HG02938 (cell line): Measurements from ENCODE around the gene PAQR9.
A peak's percentile ranks its signal among the peaks of the same experiment; 100 is the strongest.

Experiments used
- ATAC-seq: cut with Tn5 transposase; IDR thresholded peaks from one replicate; pipeline ENCODE4 v1.9.1; 2021; ENCODE audit warnings: mild to moderate bottlenecking, moderate library complexity; ENCODE audit not compliant: unreplicated experiment

PAQR9 gene

DNA sequence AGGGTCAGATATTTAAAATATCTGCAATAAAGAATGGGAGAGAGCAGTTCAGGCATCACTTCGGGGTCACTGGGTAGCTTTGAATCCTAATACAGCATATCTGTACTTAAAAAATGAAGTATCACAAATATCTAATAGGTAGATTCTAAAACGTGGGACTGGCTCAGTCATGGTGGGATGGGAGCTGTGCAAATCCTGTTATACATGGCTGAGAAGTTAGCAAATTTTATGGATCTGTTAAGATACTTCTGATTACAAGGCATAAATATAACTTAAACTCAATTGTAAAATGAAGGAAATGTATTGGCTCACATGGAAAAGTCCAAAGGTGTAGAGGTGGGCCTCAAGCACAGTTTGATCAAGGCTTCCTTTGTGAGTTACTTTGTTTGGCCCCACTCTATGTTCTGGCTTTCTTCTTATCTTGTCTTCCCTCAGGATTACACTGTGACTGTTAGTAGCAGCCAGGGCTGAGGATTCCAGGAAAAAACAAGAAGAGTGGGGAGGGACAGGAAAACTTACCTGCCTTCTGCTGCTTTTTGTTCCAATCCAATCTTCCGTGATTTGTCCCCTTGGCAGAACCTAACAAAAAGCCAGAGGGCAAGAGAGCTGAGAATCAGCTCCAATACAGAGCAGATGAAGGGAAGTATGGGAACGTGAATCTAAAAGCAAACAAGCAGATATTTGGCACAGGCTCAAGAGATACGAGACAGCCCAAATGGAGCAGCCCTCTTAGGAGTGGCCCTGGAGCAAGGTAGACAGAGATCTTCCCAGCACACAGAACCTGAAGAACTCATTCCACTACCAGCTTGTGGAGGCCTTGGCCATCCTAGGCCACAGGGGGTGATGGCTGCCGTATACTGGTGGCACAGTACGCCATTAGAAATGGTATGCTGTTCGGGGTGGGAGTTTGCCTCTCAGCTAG is 10.9 kb downstream of the PAQR9 start:
- ATAC-seq: no peak

GRCh38 chr3:142951794-142952193 is 11.7 kb downstream of the PAQR9 start:
- no peak for ATAC-seq

DNA sequence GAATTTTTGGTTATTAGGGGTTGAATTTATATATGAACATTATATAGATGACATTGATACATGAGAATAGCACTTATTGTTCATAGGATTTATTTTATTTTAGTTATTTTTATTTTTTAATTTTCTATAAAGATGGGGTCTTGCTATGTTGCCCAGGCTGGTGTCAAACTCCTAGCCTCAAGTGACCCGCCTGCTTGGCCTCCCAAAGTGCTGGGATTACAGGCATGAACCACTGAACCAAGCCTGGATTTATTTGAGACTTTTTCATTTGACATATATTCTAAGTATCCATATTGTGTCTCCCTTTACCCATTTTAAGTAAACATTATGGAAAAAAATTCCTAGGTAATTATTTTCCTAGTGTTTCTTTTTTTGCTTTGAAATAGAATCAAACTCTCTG is 12.5 kb downstream of the PAQR9 start:
- no peak for ATAC-seq

- ATAC-seq: no peak
These were observed 15.5 kb downstream of the PAQR9 start for GRCh38 chr3:142947799-142948575.

GRCh38 chr3:142947352-142947751 is 16.1 kb downstream of the PAQR9 start:
- no peak for ATAC-seq

DNA sequence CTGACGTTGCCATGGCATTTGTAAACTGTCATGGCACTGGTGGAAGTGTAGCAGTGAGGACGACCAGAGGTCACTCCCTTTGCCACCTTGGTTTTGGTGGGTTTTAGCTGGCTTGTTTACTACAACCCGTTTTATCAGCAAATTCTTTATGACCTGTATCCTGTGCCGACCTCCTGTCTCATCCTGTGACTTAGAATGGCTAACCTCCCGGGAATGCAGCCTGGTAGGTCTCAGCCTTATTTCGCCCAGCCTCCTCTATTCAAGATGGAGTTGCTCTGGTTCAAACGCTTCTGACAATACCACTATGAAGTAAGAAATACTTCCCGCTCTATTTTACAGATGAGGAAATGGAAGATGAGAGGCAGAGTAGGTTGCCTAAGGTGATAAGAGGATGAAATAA is 16.6 kb downstream of the PAQR9 start:
- ATAC-seq: no peak

GRCh38 chr3:142945023-142945422 is 18.5 kb downstream of the PAQR9 start:
- ATAC-seq: no peak

- ATAC-seq: no peak
These were observed 19.1 kb downstream of the PAQR9 start for GRCh38 chr3:142944342-142944741.

- no peak for ATAC-seq
These were observed 19.6 kb downstream of the PAQR9 start for GRCh38 chr3:142943870-142944269.

GRCh38 chr3:142943349-142943748 is 20.1 kb downstream of the PAQR9 start:
- ATAC-seq: no peak

DNA sequence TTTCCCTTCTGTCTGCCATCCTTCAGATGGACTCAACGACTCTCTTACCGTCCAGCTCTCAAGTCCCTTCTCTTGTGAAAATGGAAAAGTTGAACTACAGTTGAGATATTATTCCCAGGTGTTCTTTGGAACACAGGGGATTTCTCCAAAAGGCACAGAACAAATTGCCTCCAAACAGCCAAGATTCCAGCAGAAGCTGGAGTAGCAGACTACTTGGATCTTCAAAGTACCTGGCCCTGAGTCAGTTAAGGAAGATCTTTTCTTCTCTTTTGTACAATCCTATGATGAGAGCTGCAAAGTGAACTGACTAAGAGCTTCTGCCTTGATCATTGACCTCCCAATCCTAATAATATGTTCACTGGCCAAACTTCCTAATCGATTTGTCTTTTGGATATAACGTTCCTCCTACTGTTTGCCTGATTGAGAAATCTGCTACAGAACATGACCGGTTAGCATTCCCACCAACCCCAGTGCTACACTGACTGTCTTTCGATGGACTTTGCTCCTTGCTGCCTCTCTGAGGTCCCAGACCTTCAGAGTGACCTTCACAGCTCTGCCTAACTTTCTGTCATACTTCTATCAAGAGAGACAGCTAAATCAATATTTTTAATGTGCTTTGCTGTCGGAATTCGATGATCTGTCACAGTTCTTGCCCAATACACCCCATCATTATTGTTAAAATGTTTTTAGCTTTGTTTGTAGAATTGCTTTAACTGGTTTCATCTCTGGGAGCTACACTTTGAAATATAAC is 21.9 kb downstream of the PAQR9 start:
- no peak for ATAC-seq

DNA sequence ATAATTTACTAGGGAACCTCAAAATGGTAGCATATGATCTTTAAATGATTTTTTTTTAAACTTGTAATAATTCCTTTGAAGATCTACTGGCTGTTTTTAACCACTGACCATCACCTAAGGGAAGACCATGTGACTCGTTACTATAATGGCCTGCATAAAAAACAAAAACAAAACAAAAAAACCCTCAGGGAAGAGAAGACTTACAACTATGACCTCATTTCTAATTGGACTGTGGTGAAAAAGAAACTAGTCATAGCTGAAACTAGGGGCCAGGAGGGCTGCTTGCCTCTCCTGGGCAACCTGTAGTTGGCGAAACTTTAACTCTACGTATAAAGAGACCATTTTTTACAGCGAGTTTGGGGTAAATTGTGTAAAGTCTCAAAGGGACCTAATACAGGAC is 23.0 kb downstream of the PAQR9 start:
- ATAC-seq: no peak

GRCh38 chr3:142940000-142940399 is 23.5 kb downstream of the PAQR9 start:
- no peak for ATAC-seq

- ATAC-seq: no peak
These were observed 27.5 kb downstream of the PAQR9 start for GRCh38 chr3:142935963-142936362.

GRCh38 chr3:142934887-142935269 is 28.6 kb downstream of the PAQR9 start:
- ATAC-seq: no peak

- ATAC-seq: no peak
These were observed 29.2 kb downstream of the PAQR9 start for GRCh38 chr3:142934128-142934886.

- peak; percentile 94 for ATAC-seq
These were observed 32.3 kb downstream of the PAQR9 start for GRCh38 chr3:142931222-142931621.

DNA sequence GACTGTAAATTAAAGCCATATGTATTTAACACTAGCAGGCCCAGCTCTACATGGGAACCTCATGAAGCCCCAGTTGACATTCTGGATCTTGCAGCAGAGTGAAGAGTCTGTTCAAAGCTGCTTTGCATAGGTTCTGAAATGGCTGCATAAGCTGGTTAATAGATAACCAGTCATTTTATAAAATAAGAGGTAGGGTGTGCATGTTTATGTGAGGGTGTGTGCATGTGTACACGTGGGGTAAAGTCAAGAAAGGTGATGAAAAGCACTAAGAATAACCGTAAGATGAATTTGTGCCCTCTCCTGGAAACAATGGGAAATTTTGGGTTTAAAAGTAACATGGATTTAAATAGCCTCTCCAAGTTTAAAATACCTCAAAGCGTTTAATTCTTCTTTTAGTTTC is 33.0 kb downstream of the PAQR9 start:
- ATAC-seq: no peak

DNA sequence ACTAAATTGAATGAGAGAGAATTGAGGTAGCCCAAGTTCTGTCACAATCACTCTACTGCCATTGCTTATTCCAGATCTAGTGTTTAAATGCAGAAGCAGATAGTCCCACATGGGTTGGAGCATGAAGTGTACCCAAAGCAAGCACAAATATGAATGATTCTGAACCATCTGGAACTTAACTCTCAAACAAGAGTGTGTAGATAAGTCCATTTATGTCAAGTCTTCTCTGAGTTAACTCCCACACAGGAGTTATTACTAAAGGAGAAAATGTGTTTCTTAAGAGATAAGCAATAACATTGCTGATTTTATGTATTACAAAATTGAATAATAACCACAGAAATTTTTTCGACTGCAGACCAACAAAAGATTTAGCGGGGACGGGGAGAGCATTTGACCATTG is 33.6 kb downstream of the PAQR9 start:
- no peak for ATAC-seq

DNA sequence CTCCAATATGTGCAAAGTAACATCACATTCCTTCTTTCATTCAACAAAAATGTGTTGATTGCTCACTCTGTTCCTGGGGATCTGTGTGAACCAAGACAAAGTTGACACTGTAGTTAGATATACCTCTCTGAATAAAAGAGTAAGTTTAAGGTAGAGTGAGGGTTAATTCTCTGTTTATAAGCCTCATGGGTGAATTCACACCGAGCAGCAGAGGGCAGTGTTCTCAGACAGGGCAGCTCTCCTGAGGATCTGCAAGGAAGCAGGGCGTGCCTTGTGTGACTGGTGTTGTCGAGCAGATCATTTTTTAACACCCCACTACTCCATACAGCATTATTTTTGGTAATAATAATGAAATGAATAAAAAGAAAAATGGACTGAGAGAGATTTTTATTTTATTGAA is 34.4 kb downstream of the PAQR9 start:
- ATAC-seq: no peak
